Liver (tissue), 3 donors: ENCODE data around the gene MRPS11.
"Not testable (repeated sequence)": the region's sequence is repeated elsewhere in the genome, so short reads cannot be mapped to it uniquely, and the experiment has no call there.

ENCODE experiments used
- FOXA1 ChIP-seq: IDR thresholded peaks from 2 replicates; pipeline ENCODE4 v1.6.1; 2016; ENCODE audit warnings: antibody characterized with exemption
- HNF4G ChIP-seq: IDR thresholded peaks from 2 replicates; pipeline ENCODE4 v1.6.1; 2016; ENCODE audit warnings: antibody characterized with exemption
- JUND ChIP-seq, 2 donors: IDR thresholded peaks; 2 replicates each; pipeline ENCODE4 v1.6.1; 2016; ENCODE audit warnings: antibody characterized with exemption in 2 of 2
- TAF1 ChIP-seq: conservative IDR thresholded peaks from 2 replicates; pipeline ENCODE4 v1.6.1; 2016; ENCODE audit warnings: antibody characterized with exemption, mild to moderate bottlenecking
- TF ChIP-seq, protein P1 (sequence below): fragments of 150-350 bp; IDR thresholded peaks from 2 replicates; pipeline ENCODE4 v1.5.1; 2017; ENCODE audit warnings: improper control_type of control experiment, low read depth, low read length; ENCODE audit not compliant: missing input control
- TF ChIP-seq, protein P2 (sequence below): IDR thresholded peaks from 2 replicates; pipeline ENCODE4 v1.6.1; 2016; ENCODE audit warnings: antibody characterized with exemption
- TF ChIP-seq, protein P3 (sequence below): IDR thresholded peaks from 2 replicates; pipeline ENCODE4 v1.6.1; 2016; ENCODE audit warnings: antibody characterized with exemption, mild to moderate bottlenecking
- TF ChIP-seq, protein P4 (sequence below): IDR thresholded peaks from 2 replicates; pipeline ENCODE4 v1.6.1; 2016; ENCODE audit warnings: antibody characterized with exemption
- donor health status: healthy.
- donor health status: healthy.

DNA sequence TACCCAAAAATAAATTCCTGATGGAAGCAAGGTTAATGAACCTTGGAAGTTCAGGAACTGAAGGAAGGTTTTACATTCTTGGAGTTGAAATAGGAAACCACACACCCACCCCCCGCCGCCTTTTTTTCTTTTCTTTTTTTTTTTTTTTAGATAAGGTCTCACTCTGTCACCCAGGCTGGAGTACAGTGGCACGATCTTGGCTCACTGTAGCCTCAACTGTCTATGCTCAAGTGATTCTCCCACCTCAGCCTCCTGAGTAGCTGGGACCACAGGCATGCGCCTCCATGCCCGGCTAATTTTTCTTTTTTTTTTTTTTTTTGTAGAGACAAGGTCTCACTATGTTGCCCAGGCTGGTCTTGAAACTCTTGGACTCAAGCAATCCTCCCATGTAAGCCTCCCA, 33.4 kb upstream of the MRPS11 start:
- TF ChIP-seq, protein P1, sequence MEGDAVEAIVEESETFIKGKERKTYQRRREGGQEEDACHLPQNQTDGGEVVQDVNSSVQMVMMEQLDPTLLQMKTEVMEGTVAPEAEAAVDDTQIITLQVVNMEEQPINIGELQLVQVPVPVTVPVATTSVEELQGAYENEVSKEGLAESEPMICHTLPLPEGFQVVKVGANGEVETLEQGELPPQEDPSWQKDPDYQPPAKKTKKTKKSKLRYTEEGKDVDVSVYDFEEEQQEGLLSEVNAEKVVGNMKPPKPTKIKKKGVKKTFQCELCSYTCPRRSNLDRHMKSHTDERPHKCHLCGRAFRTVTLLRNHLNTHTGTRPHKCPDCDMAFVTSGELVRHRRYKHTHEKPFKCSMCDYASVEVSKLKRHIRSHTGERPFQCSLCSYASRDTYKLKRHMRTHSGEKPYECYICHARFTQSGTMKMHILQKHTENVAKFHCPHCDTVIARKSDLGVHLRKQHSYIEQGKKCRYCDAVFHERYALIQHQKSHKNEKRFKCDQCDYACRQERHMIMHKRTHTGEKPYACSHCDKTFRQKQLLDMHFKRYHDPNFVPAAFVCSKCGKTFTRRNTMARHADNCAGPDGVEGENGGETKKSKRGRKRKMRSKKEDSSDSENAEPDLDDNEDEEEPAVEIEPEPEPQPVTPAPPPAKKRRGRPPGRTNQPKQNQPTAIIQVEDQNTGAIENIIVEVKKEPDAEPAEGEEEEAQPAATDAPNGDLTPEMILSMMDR: not testable (repeated sequence)
- TF ChIP-seq, protein P2, sequence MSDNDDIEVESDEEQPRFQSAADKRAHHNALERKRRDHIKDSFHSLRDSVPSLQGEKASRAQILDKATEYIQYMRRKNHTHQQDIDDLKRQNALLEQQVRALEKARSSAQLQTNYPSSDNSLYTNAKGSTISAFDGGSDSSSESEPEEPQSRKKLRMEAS: not testable (repeated sequence)
- not testable (repeated sequence) for TF ChIP-seq JUND (IDR thresholded peaks at IDR 0.05); FOXA1; TAF1; HNF4G
- TF ChIP-seq, protein P3, sequence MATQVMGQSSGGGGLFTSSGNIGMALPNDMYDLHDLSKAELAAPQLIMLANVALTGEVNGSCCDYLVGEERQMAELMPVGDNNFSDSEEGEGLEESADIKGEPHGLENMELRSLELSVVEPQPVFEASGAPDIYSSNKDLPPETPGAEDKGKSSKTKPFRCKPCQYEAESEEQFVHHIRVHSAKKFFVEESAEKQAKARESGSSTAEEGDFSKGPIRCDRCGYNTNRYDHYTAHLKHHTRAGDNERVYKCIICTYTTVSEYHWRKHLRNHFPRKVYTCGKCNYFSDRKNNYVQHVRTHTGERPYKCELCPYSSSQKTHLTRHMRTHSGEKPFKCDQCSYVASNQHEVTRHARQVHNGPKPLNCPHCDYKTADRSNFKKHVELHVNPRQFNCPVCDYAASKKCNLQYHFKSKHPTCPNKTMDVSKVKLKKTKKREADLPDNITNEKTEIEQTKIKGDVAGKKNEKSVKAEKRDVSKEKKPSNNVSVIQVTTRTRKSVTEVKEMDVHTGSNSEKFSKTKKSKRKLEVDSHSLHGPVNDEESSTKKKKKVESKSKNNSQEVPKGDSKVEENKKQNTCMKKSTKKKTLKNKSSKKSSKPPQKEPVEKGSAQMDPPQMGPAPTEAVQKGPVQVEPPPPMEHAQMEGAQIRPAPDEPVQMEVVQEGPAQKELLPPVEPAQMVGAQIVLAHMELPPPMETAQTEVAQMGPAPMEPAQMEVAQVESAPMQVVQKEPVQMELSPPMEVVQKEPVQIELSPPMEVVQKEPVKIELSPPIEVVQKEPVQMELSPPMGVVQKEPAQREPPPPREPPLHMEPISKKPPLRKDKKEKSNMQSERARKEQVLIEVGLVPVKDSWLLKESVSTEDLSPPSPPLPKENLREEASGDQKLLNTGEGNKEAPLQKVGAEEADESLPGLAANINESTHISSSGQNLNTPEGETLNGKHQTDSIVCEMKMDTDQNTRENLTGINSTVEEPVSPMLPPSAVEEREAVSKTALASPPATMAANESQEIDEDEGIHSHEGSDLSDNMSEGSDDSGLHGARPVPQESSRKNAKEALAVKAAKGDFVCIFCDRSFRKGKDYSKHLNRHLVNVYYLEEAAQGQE: not testable (repeated sequence)
- TF ChIP-seq, protein P4, sequence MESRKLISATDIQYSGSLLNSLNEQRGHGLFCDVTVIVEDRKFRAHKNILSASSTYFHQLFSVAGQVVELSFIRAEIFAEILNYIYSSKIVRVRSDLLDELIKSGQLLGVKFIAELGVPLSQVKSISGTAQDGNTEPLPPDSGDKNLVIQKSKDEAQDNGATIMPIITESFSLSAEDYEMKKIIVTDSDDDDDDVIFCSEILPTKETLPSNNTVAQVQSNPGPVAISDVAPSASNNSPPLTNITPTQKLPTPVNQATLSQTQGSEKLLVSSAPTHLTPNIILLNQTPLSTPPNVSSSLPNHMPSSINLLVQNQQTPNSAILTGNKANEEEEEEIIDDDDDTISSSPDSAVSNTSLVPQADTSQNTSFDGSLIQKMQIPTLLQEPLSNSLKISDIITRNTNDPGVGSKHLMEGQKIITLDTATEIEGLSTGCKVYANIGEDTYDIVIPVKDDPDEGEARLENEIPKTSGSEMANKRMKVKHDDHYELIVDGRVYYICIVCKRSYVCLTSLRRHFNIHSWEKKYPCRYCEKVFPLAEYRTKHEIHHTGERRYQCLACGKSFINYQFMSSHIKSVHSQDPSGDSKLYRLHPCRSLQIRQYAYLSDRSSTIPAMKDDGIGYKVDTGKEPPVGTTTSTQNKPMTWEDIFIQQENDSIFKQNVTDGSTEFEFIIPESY: not testable (repeated sequence)
